Memory B cell (primary cell): ENCODE data around the gene MRPL37.

ENCODE experiments used
- ATAC-seq: fragments of 150-1000 bp; cut with Tn5 transposase; 2 replicates; pipeline ENCODE4 v1.10.0; 2021; ENCODE audit warnings: low read depth, mild to moderate bottlenecking, moderate library complexity
- DNase-seq, 2 donors: peaks; one replicate each; pipeline ENCODE4 v3.0.0; 2022; ENCODE audit warnings: low spot score in 2 of 2
- H3K27ac Mint-ChIP-seq: one replicate; pipeline ENCODE4 v1.8.0; 2022; ENCODE audit warnings: mild to moderate bottlenecking, moderate library complexity, mixed read lengths
- H3K27me3 Mint-ChIP-seq: one replicate; pipeline ENCODE4 v1.8.0; 2022; ENCODE audit warnings: mixed read lengths
- H3K36me3 Mint-ChIP-seq: one replicate; pipeline ENCODE4 v1.8.0; 2022; ENCODE audit warnings: mild to moderate bottlenecking, mixed read lengths
- H3K4me1 Mint-ChIP-seq: one replicate; pipeline ENCODE4 v1.8.0; 2022; ENCODE audit warnings: mixed read lengths
- H3K4me3 Mint-ChIP-seq: one replicate; pipeline ENCODE4 v1.8.0; 2022; ENCODE audit warnings: mild to moderate bottlenecking, moderate library complexity, mixed read lengths
- H3K9me3 Mint-ChIP-seq: one replicate; pipeline ENCODE4 v1.8.0; 2022; ENCODE audit warnings: mixed read lengths

MRPL37 gene

GRCh38 chr1:54248966-54249365 is 49.0 kb downstream of the MRPL37 start:
- no peaks in the 10 kb centered on the region for H3K27me3 Mint-ChIP-seq
- no peak for ATAC-seq
- no peaks in the 10 kb centered on the region for H3K9me3 Mint-ChIP-seq
- H3K4me3 Mint-ChIP-seq: no peak overlapping the region
- H3K4me1 Mint-ChIP-seq: no peaks in the 10 kb centered on the region
- H3K36me3 Mint-ChIP-seq: no peaks in the 10 kb centered on the region
- no peak for DNase-seq
- H3K27ac Mint-ChIP-seq: no peak overlapping the region

GRCh38 chr1:54249819-54250435 is 50.0 kb downstream of the MRPL37 start:
- DNase-seq (no peak), ATAC-seq (no peak)
- Mint-ChIP-seq H3K9me3 (no peaks in the 10 kb centered on the region), H3K4me3 (no peak overlapping the region), H3K4me1 (no peaks in the 10 kb centered on the region), H3K36me3 (no peaks in the 10 kb centered on the region), H3K27ac (no peak overlapping the region), H3K27me3 (no peaks in the 10 kb centered on the region)

- DNase-seq (no peak), ATAC-seq (no peak)
- Mint-ChIP-seq H3K36me3 (no peaks in the 10 kb centered on the region), H3K4me1 (no peaks in the 10 kb centered on the region), H3K27ac (no peak overlapping the region), H3K27me3 (no peaks in the 10 kb centered on the region), H3K9me3 (no peaks in the 10 kb centered on the region), H3K4me3 (no peak overlapping the region)
These were observed 50.7 kb downstream of the MRPL37 start for GRCh38 chr1:54250670-54251069.

GRCh38 chr1:54252371-54252936 is 52.5 kb downstream of the MRPL37 start:
- H3K27ac Mint-ChIP-seq: no peak overlapping the region
- ATAC-seq (no peak), DNase-seq (no peak)
- H3K9me3 Mint-ChIP-seq: no peaks in the 10 kb centered on the region
- no peaks in the 10 kb centered on the region for H3K4me1 Mint-ChIP-seq
- no peaks in the 10 kb centered on the region for H3K27me3 Mint-ChIP-seq
- H3K36me3 Mint-ChIP-seq: no peaks in the 10 kb centered on the region
- H3K4me3 Mint-ChIP-seq: no peak overlapping the region

- Mint-ChIP-seq H3K27me3 (no peaks in the 10 kb centered on the region), H3K36me3 (peaks cover 2% of the 10 kb centered on the region), H3K4me1 (no peaks in the 10 kb centered on the region), H3K4me3 (no peak overlapping the region), H3K27ac (no peak overlapping the region), H3K9me3 (no peaks in the 10 kb centered on the region)
- DNase-seq (no peak), ATAC-seq (no peak)
These were observed 53.5 kb downstream of the MRPL37 start for GRCh38 chr1:54253480-54253879.

GRCh38 chr1:54254055-54254454 is 54.1 kb downstream of the MRPL37 start:
- Mint-ChIP-seq H3K4me3 (no peak overlapping the region), H3K27ac (peak overlapping the region; percentile 28), H3K9me3 (no peaks in the 10 kb centered on the region), H3K36me3 (peaks cover 2% of the 10 kb centered on the region), H3K27me3 (no peaks in the 10 kb centered on the region), H3K4me1 (no peaks in the 10 kb centered on the region)
- ATAC-seq (no peak), DNase-seq (no peak)

GRCh38 chr1:54255026-54255702 is 55.2 kb downstream of the MRPL37 start:
- no peak overlapping the region for H3K4me3 Mint-ChIP-seq
- DNase-seq (no peak), ATAC-seq (no peak)
- no peaks in the 10 kb centered on the region for H3K9me3 Mint-ChIP-seq
- no peaks in the 10 kb centered on the region for H3K27me3 Mint-ChIP-seq
- H3K4me1 Mint-ChIP-seq: no peaks in the 10 kb centered on the region
- H3K36me3 Mint-ChIP-seq: peaks cover 2% of the 10 kb centered on the region
- H3K27ac Mint-ChIP-seq: no peak overlapping the region

- ATAC-seq: no peak
- no peaks in the 10 kb centered on the region for H3K27me3 Mint-ChIP-seq
- H3K4me1 Mint-ChIP-seq: no peaks in the 10 kb centered on the region
- H3K4me3 Mint-ChIP-seq: no peak overlapping the region
- H3K36me3 Mint-ChIP-seq: peaks cover 2% of the 10 kb centered on the region
- H3K27ac Mint-ChIP-seq: no peak overlapping the region
- no peaks in the 10 kb centered on the region for H3K9me3 Mint-ChIP-seq
- no peak for DNase-seq
These were observed 56.8 kb downstream of the MRPL37 start for GRCh38 chr1:54256522-54257345.

GRCh38 chr1:54257346-54257620 is 57.3 kb downstream of the MRPL37 start:
- no peak for ATAC-seq
- Mint-ChIP-seq H3K27ac (no peak overlapping the region), H3K4me3 (no peak overlapping the region), H3K9me3 (no peaks in the 10 kb centered on the region), H3K36me3 (peaks cover 2% of the 10 kb centered on the region), H3K4me1 (no peaks in the 10 kb centered on the region), H3K27me3 (no peaks in the 10 kb centered on the region)
- DNase-seq: no peak

GRCh38 chr1:54257876-54258275 is 57.9 kb downstream of the MRPL37 start:
- Mint-ChIP-seq H3K36me3 (peaks cover 2% of the 10 kb centered on the region), H3K4me3 (no peak overlapping the region), H3K9me3 (no peaks in the 10 kb centered on the region), H3K27ac (no peak overlapping the region), H3K27me3 (no peaks in the 10 kb centered on the region), H3K4me1 (no peaks in the 10 kb centered on the region)
- no peak for DNase-seq
- no peak for ATAC-seq

- H3K36me3 Mint-ChIP-seq: peaks cover 2% of the 10 kb centered on the region
- DNase-seq (no peak), ATAC-seq (no peak)
- H3K4me3 Mint-ChIP-seq: no peak overlapping the region
- no peaks in the 10 kb centered on the region for H3K27me3 Mint-ChIP-seq
- H3K27ac Mint-ChIP-seq: no peak overlapping the region
- no peaks in the 10 kb centered on the region for H3K4me1 Mint-ChIP-seq
- no peaks in the 10 kb centered on the region for H3K9me3 Mint-ChIP-seq
These were observed 59.7 kb downstream of the MRPL37 start for GRCh38 chr1:54259546-54260140.

GRCh38 chr1:54260810-54261209 is 60.8 kb downstream of the MRPL37 start:
- Mint-ChIP-seq H3K9me3 (no peaks in the 10 kb centered on the region), H3K27ac (no peak overlapping the region), H3K4me3 (no peak overlapping the region), H3K4me1 (peaks cover 3% of the 10 kb centered on the region), H3K27me3 (no peaks in the 10 kb centered on the region), H3K36me3 (peaks cover 2% of the 10 kb centered on the region)
- ATAC-seq (no peak), DNase-seq (no peak)

GRCh38 chr1:54262244-54262643 is 62.3 kb downstream of the MRPL37 start:
- Mint-ChIP-seq H3K4me3 (no peak overlapping the region), H3K36me3 (peaks cover 3% of the 10 kb centered on the region), H3K4me1 (peaks cover 3% of the 10 kb centered on the region), H3K9me3 (no peaks in the 10 kb centered on the region), H3K27me3 (no peaks in the 10 kb centered on the region), H3K27ac (no peak overlapping the region)
- ATAC-seq (no peak), DNase-seq (no peak)

- peaks cover 3% of the 10 kb centered on the region for H3K4me1 Mint-ChIP-seq
These were observed 63.7 kb downstream of the MRPL37 start for GRCh38 chr1:54263601-54264226.

More at GRCh38 chr1:54263601-54264226, 63.7 kb downstream of the MRPL37 start:
- Mint-ChIP-seq H3K27ac (no peak overlapping the region), H3K9me3 (no peaks in the 10 kb centered on the region), H3K27me3 (no peaks in the 10 kb centered on the region), H3K36me3 (peaks cover 2% of the 10 kb centered on the region), H3K4me3 (no peak overlapping the region)
- no peak for ATAC-seq
- no peak for DNase-seq
